Caco-2 (cell line): ENCODE measurements around the gene ADRA2C. TPM values are rescaled to one million over a fixed set of nuclear protein-coding genes. Genes with fewer than 3 reads are reported as not detected.

Experiments used
- BruUV-seq: library from RNA; stranded (reverse); fragments of 400-500 nt; replicated peaks from 2 replicates; lab custom pipeline; 2021; lab: Mats Ljungman, UMichigan
- CTCF ChIA-PET: fragments of 300-600 bp; sonication (Branson Sonifier 250); formaldehyde crosslinking; loops from one replicate; lab custom pipeline; 2022; ENCODE audit warnings: antibody characterized with exemption; lab: Charles Lee
- POLR2A ChIA-PET: fragments of 300-600 bp; sonication (Branson Sonifier 250); formaldehyde crosslinking; loops from one replicate; lab custom pipeline; 2022; ENCODE audit warnings: antibody characterized with exemption; lab: Charles Lee
- DNase-seq, 2 experiments: peaks; one replicate each; pipeline versions ENCODE4 v3.0.0 to v3.0.0-alpha.2; 2020 to 2022
- H3K27me3 ChIP-seq: replicated peaks from 2 replicates; pipeline ENCODE4 v1.6.0; 2011; ENCODE audit warnings: low read length; ENCODE audit not compliant: control insufficient read depth, insufficient read depth
- H3K36me3 ChIP-seq: 2 replicates; pipeline ENCODE4 v1.5.1; 2011; ENCODE audit warnings: low read length; ENCODE audit not compliant: control insufficient read depth, insufficient read depth
- H3K4me1 ChIP-seq: fragments of 250-450 bp; sonication (Bioruptor Pico); 2 replicates; pipeline ENCODE4 v1.5.1; 2020; ENCODE audit warnings: mild to moderate bottlenecking
- H3K4me3 ChIP-seq: 2 replicates; pipeline ENCODE4 v1.5.1; 2011; ENCODE audit warnings: low read depth, mild to moderate bottlenecking, control low read depth, low read length
- H3K9me3 ChIP-seq: fragments of 250-450 bp; sonication (Bioruptor Pico); 2 replicates; pipeline ENCODE4 v1.5.1; 2020; ENCODE audit warnings: mild to moderate bottlenecking, moderate library complexity
- H3K27ac Mint-ChIP-seq: one replicate; pipeline ENCODE4 v1.8.0; 2022; ENCODE audit warnings: mixed read lengths; ENCODE audit not compliant: unreplicated experiment
- H3K27me3 Mint-ChIP-seq: one replicate; pipeline ENCODE4 v1.8.0; 2022; ENCODE audit warnings: mixed read lengths; ENCODE audit not compliant: insufficient read depth, unreplicated experiment
- H3K36me3 Mint-ChIP-seq: one replicate; pipeline ENCODE4 v1.8.0; 2022; ENCODE audit warnings: mild to moderate bottlenecking, mixed read lengths; ENCODE audit not compliant: insufficient read depth, unreplicated experiment
- H3K4me1 Mint-ChIP-seq: one replicate; pipeline ENCODE4 v1.8.0; 2022; ENCODE audit warnings: low read depth, mixed read lengths; ENCODE audit not compliant: unreplicated experiment
- H3K4me3 Mint-ChIP-seq: one replicate; pipeline ENCODE4 v1.8.0; 2022; ENCODE audit warnings: mild to moderate bottlenecking, moderate library complexity, mixed read lengths; ENCODE audit not compliant: unreplicated experiment
- H3K9me3 Mint-ChIP-seq: one replicate; pipeline ENCODE4 v1.8.0; 2022; ENCODE audit warnings: mixed read lengths; ENCODE audit not compliant: unreplicated experiment
- CTCF ChIP-seq, 2 experiments: fragments of 200-600 bp in 1 of 2; IDR thresholded peaks; 1 replicate in 1 of 2; 2 replicates in 1 of 2; pipeline versions ENCODE4 v1.5.1 to v1.8.0; 2011 to 2022; ENCODE audit warnings: antibody characterized with exemption in 1 of 2, control low read depth in 1 of 2, inconsistent platforms in 1 of 2, low read depth in 1 of 2, low read length in 1 of 2, mild to moderate bottlenecking in 1 of 2, moderate library complexity in 1 of 2; ENCODE audit not compliant: insufficient read depth in 1 of 2, severe bottlenecking in 1 of 2, unreplicated experiment in 1 of 2
- intact Hi-C: fragments of 100-400 bp; cut with micrococcal nuclease; formaldehyde crosslinking; loops from one replicate; pipeline ENCODE4 v1.10.0; 2022; ENCODE audit not compliant: unreplicated experiment
- total RNA-seq: library from RNA; stranded (reverse); gene quantifications from 2 replicates; pipeline ENCODE4 v1.2.3, GENCODE V29; 2022

ADRA2C gene
- total RNA-seq, 1 experiment from 2014 or later, result 11.7 TPM

- peak in 1 of 2 experiments; percentile 25 for DNase-seq
- BruUV-seq, result no TSS peak
- no peaks in the 10 kb centered on the region for H3K9me3 ChIP-seq
- no peaks in the 10 kb centered on the region; the same call in 1 of the 2 replicates for H3K27me3 ChIP-seq
- intact Hi-C loops, result no loop called here
- ChIA-PET CTCF (no interaction called here), POLR2A (no interaction called here)
- H3K4me3 Mint-ChIP-seq, result no peak overlapping the region
- H3K36me3 Mint-ChIP-seq, result no peaks in the 10 kb centered on the region
- no peaks in the 10 kb centered on the region for H3K4me1 Mint-ChIP-seq
- no peaks in the 10 kb centered on the region for H3K9me3 Mint-ChIP-seq
- peaks cover 7% of the 10 kb centered on the region for H3K27me3 Mint-ChIP-seq
- no peak overlapping the region for H3K27ac Mint-ChIP-seq
- H3K36me3 ChIP-seq, result no peaks in the 10 kb centered on the region
- TF ChIP-seq CTCF (IDR thresholded peaks at IDR 0.05; ENCODE audit: insufficient read depth in 1 of 2, low read depth in 1 of 2, low read length in 1 of 2, severe bottlenecking in 1 of 2, unreplicated experiment in 1 of 2), result no peak
- no peak overlapping the region for H3K4me3 ChIP-seq
- H3K4me1 ChIP-seq, result no peaks in the 10 kb centered on the region
Observed at GRCh38 chr4:3725936-3726870, 40.0 kb upstream of the ADRA2C start.

GRCh38 chr4:3727847-3728469 lies 38.2 kb upstream of the ADRA2C start:
- H3K4me3 Mint-ChIP-seq, result no peak overlapping the region
- no peak overlapping the region for H3K4me3 ChIP-seq

More at GRCh38 chr4:3727847-3728469, 38.2 kb upstream of the ADRA2C start:
- TF ChIP-seq CTCF (IDR thresholded peaks at IDR 0.05; ENCODE audit: insufficient read depth in 1 of 2, low read depth in 1 of 2, low read length in 1 of 2, severe bottlenecking in 1 of 2, unreplicated experiment in 1 of 2), result no peak
- no TSS peak for BruUV-seq
- Histone ChIP-seq H3K9me3 (no peaks in the 10 kb centered on the region), H3K36me3 (no peaks in the 10 kb centered on the region), H3K27me3 (no peaks in the 10 kb centered on the region; the same call in 1 of the 2 replicates), H3K4me1 (no peaks in the 10 kb centered on the region)
- intact Hi-C loops, result no loop called here
- Mint-ChIP-seq H3K4me1 (no peaks in the 10 kb centered on the region), H3K36me3 (no peaks in the 10 kb centered on the region), H3K27me3 (peaks cover 7% of the 10 kb centered on the region), H3K27ac (no peak overlapping the region), H3K9me3 (no peaks in the 10 kb centered on the region)
- ChIA-PET POLR2A (no interaction called here), CTCF (no interaction called here)
- DNase-seq, result no peak
